Nephron (organoid): ENCODE measurements around the gene OR13J1.
"Not testable (repeated sequence)": the region's sequence is repeated elsewhere in the genome, so short reads cannot be mapped to it uniquely, and the experiment has no call there.

Experiments used
- H3K27ac Mint-ChIP-seq, 3 experiments: 2 replicates each; pipeline ENCODE4 v1.8.0; 2020; ENCODE audit warnings: mixed read lengths in 3 of 3, mild to moderate bottlenecking in 2 of 3, moderate library complexity in 1 of 3
- H3K27me3 Mint-ChIP-seq: 2 replicates; pipeline ENCODE4 v1.8.0; 2021; ENCODE audit warnings: low read depth, mild to moderate bottlenecking, moderate library complexity, mixed read lengths
- H3K36me3 Mint-ChIP-seq: 2 replicates; pipeline ENCODE4 v1.8.0; 2020; ENCODE audit warnings: low read depth, mixed read lengths
- H3K4me1 Mint-ChIP-seq: 2 replicates; pipeline ENCODE4 v1.8.0; 2020; ENCODE audit warnings: mixed read lengths
- H3K4me3 Mint-ChIP-seq, 3 experiments: 2 replicates each; pipeline ENCODE4 v1.8.0; 2020; ENCODE audit warnings: mild to moderate bottlenecking in 3 of 3, mixed read lengths in 3 of 3, moderate library complexity in 2 of 3
- H3K9me3 Mint-ChIP-seq: 2 replicates; pipeline ENCODE4 v1.8.0; 2020; ENCODE audit warnings: mixed read lengths
- TF ChIP-seq, protein P1 (sequence below), 3 experiments: fragments of 200-600 bp; sonication (generic); IDR thresholded peaks; one replicate each; pipeline ENCODE4 v1.5.0; 2021; ENCODE audit warnings: antibody characterized with exemption in 3 of 3; ENCODE audit not compliant: unreplicated experiment in 3 of 3

Gene OR13J1

DNA sequence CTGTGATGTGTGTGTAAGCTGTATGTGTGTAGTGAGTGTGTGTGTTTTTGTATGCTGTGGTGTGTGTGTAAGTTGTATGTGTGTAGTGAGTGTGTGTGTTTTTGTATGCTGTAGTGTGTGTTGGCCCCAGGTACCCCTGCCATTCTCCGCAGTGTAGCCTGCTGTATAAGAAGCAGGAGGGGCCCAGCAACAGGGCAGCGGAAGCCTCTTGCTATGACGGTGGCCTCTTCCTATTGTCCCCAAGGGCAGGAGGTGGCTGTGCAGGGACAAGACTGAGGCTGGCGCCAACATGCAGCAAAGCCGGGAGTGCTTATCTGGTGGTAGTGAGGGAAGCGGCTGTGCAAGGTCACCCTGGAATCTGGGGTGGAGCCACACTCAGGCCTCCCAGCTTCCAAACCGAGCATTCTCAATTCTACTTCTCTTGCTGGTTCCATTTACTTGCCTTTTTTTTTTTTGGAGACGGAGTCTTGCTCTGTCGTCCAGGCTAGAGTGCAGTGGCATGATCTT lies 44.2 kb upstream of the OR13J1 start:
- H3K27ac Mint-ChIP-seq = no peak overlapping the region
- H3K4me1 Mint-ChIP-seq = peaks cover 25% of the 10 kb centered on the region
- H3K4me3 Mint-ChIP-seq = no peak overlapping the region
- H3K9me3 Mint-ChIP-seq = no peaks in the 10 kb centered on the region
- TF ChIP-seq, protein P1, sequence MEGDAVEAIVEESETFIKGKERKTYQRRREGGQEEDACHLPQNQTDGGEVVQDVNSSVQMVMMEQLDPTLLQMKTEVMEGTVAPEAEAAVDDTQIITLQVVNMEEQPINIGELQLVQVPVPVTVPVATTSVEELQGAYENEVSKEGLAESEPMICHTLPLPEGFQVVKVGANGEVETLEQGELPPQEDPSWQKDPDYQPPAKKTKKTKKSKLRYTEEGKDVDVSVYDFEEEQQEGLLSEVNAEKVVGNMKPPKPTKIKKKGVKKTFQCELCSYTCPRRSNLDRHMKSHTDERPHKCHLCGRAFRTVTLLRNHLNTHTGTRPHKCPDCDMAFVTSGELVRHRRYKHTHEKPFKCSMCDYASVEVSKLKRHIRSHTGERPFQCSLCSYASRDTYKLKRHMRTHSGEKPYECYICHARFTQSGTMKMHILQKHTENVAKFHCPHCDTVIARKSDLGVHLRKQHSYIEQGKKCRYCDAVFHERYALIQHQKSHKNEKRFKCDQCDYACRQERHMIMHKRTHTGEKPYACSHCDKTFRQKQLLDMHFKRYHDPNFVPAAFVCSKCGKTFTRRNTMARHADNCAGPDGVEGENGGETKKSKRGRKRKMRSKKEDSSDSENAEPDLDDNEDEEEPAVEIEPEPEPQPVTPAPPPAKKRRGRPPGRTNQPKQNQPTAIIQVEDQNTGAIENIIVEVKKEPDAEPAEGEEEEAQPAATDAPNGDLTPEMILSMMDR (IDR thresholded peaks at IDR 0.05; ENCODE audit: unreplicated experiment in 3 of 3) = no peak
- H3K36me3 Mint-ChIP-seq = no peaks in the 10 kb centered on the region
- H3K27me3 Mint-ChIP-seq = no peaks in the 10 kb centered on the region

DNA sequence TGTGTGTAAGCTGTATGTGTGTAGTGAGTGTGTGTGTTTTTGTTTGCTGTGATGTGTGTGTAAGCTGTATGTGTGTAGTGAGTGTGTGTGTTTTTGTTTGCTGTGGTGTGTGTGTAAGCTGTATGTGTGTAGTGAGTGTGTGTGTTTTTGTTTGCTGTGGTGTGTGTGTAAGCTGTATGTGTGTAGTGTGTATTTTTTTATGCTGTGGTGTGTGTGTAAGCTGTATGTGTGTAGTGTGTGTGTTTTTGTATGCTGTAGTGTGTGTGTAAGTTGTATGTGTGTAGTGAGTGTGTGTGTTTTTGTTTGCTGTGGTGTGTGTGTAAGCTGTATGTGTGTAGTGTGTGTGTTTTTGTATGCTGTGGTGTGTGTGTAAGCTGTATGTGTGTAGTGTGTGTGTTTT lies 43.2 kb upstream of the OR13J1 start:
- H3K9me3 Mint-ChIP-seq, H3K27me3 Mint-ChIP-seq, H3K4me3 Mint-ChIP-seq, H3K36me3 Mint-ChIP-seq, H3K27ac Mint-ChIP-seq: not testable (repeated sequence)
- H3K4me1 Mint-ChIP-seq = peaks cover 25% of the 10 kb centered on the region

DNA sequence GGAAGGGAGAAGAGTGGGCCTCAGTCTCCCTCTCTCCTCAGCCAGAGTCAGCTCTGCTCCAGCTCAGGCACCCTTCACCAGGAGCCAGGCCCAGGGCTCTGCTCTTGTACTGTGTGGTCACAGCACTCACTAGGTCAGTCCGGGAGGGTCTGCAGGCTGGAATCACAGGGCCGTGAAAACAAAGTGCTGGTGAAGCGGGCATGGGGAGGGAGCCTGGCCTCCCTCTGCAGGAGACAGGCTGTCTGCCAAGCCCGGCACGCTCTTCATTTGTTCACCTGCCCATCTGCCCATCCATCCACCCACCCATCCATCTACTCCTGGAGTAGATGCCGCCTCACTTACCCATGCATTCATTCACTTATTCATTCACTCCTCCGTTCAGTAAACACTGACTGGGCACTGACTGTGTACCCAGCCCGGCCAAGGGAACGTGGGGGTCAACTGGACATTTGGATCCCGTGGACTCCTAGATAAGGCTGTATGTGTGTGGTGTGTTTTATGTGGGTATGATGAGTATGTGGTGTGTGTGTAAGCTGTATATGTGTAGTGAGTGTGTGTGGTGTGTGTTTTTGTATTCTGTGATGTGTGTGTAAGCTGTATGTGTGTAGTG lies 42.7 kb upstream of the OR13J1 start:
- Mint-ChIP-seq H3K36me3 (no peaks in the 10 kb centered on the region), H3K27me3 (no peaks in the 10 kb centered on the region), H3K4me1 (peaks cover 28% of the 10 kb centered on the region), H3K4me3 (no peak overlapping the region), H3K9me3 (no peaks in the 10 kb centered on the region), H3K27ac (no peak overlapping the region)
- TF ChIP-seq, protein P1 (IDR thresholded peaks at IDR 0.05; ENCODE audit: unreplicated experiment in 3 of 3) = no peak

DNA sequence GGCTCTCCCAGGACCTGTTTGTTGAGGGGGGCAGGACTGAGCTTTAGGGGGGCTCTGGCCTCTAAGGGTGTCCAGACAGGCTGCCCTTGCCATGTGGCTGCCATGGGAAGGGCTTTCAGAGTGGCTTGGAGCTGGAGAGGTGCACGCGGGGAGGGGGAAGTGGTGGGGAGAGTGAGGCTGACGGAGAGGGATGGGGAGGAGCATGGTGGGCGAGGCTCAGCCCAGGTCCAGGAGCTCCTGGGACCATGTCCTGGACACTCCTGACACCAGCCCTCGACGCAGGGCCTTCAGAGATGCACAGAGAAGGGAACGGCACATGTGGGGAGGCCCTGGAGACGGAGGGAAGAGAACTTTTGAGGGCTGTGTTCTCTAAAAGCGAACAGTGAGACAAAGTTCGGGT lies 41.5 kb upstream of the OR13J1 start:
- H3K27ac Mint-ChIP-seq = no peak overlapping the region
- no peak overlapping the region for H3K4me3 Mint-ChIP-seq
- TF ChIP-seq, protein P1 (IDR thresholded peaks at IDR 0.05; ENCODE audit: unreplicated experiment in 3 of 3) = no peak
- H3K27me3 Mint-ChIP-seq = no peaks in the 10 kb centered on the region
- H3K9me3 Mint-ChIP-seq = no peaks in the 10 kb centered on the region
- peaks cover 38% of the 10 kb centered on the region for H3K4me1 Mint-ChIP-seq
- H3K36me3 Mint-ChIP-seq = no peaks in the 10 kb centered on the region

DNA sequence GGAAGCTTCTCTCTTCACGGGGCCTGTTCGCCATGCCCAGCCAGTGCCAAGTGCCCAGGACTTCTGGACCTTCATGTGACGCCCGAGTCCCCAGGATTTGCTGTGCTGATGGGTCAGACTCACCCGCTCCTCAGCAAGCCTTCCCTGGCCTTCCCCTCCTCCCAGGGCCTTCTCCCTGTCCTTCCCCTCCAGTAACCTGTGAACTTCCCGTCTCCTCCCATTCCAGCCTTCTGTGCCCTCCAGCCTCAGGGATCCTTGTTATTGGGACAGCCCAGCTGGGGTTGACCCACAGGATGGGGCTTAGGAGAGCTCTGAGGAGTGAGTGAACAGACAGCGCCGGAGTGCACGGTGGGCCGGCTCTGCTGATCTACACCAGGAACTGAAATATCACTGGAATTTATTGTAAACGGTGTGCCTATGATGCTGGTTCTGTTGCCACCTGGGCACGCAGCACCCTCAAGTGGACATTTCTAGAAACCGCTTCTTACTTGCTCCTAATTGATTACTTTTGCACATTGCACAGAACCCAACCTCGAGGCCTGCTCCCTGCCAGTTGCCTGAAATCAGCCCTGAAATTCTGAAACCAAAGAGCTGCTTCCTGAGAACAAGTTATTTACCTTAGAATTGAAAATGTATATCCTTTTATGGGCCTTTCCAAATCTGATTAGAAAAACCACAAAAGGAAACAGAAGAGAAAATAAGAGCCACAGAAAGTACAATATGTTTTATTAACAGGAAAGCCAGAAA lies 40.6 kb upstream of the OR13J1 start:
- Mint-ChIP-seq H3K27ac (peak overlapping the region; percentile 50 to 90 (median 89)), H3K9me3 (no peaks in the 10 kb centered on the region), H3K36me3 (no peaks in the 10 kb centered on the region), H3K4me1 (peaks cover 45% of the 10 kb centered on the region), H3K4me3 (peak overlapping the region in 1 of 3 experiments; percentile 6), H3K27me3 (no peaks in the 10 kb centered on the region)
- TF ChIP-seq, protein P1 (IDR thresholded peaks at IDR 0.05; ENCODE audit: unreplicated experiment in 3 of 3) = peak in 2 of 3 experiments; percentile 17 to 19

DNA sequence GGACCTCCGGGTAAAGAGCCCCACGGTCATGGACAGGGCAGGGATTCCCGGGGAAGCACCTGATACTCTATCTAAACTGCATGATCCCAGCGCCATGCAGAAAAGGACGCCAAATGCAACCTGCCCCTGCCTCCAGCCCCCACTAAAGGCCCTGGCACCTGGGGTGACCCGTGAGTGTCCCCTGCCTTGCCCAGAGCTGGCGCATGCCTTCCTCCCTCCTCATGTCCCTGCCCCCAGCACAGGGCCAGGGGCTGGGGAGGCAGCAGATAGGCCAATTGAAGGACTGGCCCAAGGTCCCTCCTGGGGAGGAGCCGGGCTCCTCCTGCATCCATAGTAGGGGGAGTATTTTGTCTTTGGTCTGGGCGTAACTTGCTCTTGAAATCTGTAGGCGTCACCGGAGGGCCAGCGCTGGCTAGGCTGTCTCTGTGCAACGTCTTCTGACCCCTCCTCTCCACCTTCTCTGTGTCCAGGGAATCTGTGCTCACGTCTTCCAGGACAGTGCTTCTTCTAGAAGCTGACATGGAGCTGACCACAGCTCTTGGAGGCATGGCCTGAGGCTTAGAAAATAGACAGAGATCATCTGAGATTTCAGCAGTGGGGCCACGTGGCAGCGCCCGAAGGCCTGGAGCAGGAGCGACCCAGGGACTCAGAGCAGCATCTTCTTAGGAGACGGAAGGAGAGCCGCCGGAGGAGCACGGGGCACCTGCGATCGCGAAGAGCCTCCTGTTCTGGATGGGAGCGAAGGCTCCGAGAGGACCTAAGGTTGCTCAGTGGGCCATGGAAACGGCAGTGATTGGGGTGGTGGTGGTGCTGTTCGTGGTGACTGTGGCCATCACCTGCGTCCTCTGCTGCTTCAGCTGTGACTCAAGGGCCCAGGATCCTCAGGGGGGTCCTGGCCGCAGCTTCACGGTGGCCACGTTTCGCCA lies 39.7 kb upstream of the OR13J1 start:
- H3K36me3 Mint-ChIP-seq = no peaks in the 10 kb centered on the region
- peak overlapping the region in 1 of 3 experiments; percentile 34 for H3K4me3 Mint-ChIP-seq
- TF ChIP-seq, protein P1 (IDR thresholded peaks at IDR 0.05; ENCODE audit: unreplicated experiment in 3 of 3) = no peak
- no peaks in the 10 kb centered on the region for H3K9me3 Mint-ChIP-seq
- peak overlapping the region; percentile 72 to 99 (median 88) for H3K27ac Mint-ChIP-seq
- no peaks in the 10 kb centered on the region for H3K27me3 Mint-ChIP-seq
- H3K4me1 Mint-ChIP-seq = peaks cover 54% of the 10 kb centered on the region
